B cell (primary cell): ENCODE measurements around the gene AMBRA1. TPM values are rescaled to one million over a fixed set of nuclear protein-coding genes. Genes with fewer than 3 reads are reported as not detected.

Source experiments
- ATAC-seq: fragments of 200-7000 bp; cut with Tn5 transposase; one replicate; pipeline ENCODE4 v1.10.0; 2021; ENCODE audit warnings: low read depth, mild to moderate bottlenecking, moderate number of reproducible peaks, moderate library complexity
- CTCF ChIA-PET: fragments of 350-600 bp; sonication (Branson Sonifier 250); formaldehyde crosslinking; loops from one replicate; lab custom pipeline; 2021; ENCODE audit warnings: antibody characterized with exemption, inconsistent platforms; lab: Charles Lee
- POLR2A ChIA-PET: fragments of 350-600 bp; sonication (Branson Sonifier 250); formaldehyde crosslinking; loops from one replicate; lab custom pipeline; 2021; ENCODE audit warnings: antibody characterized with exemption; lab: Charles Lee
- DNase-seq: peaks from one replicate; pipeline ENCODE4 v3.0.0; 2013
- H2AFZ ChIP-seq: 2 replicates; pipeline ENCODE4 v1.6.1; 2012; ENCODE audit warnings: mild to moderate bottlenecking, low read depth, low read length; ENCODE audit not compliant: insufficient read depth, poor library complexity, severe bottlenecking
- H3K27ac ChIP-seq, 2 donors: 1 replicate in 1 of 2; 2 replicates in 1 of 2; pipeline ENCODE4 v1.5.1; 2012 to 2013; ENCODE audit warnings: low read length in 2 of 2, mild to moderate bottlenecking in 2 of 2, moderate library complexity in 1 of 2
- H3K27me3 ChIP-seq, 4 experiments: fragments of 200-600 bp in 1 of 4; sonication (generic) in 1 of 4; replicated peaks in 1 of 4; 1 replicate in 2 of 4; 2 replicates in 2 of 4; pipeline versions ENCODE4 v1.6.1 to v1.7.0; 2013 to 2016; ENCODE audit warnings: low read length in 3 of 4, mild to moderate bottlenecking in 2 of 4, mixed read lengths in 1 of 4, moderate library complexity in 1 of 4; ENCODE audit not compliant: insufficient read depth in 4 of 4, control insufficient read depth in 3 of 4; ENCODE audit errors: control extremely low read depth in 1 of 4
- H3K36me3 ChIP-seq, 2 experiments: replicated peaks in 1 of 2; 1 replicate in 1 of 2; 2 replicates in 1 of 2; pipeline versions ENCODE4 v1.6.1 to v1.7.1; 2013; ENCODE audit warnings: low read length in 1 of 2; ENCODE audit not compliant: insufficient read depth in 2 of 2, control insufficient read depth in 1 of 2; ENCODE audit errors: control extremely low read depth in 1 of 2, extremely low read depth in 1 of 2
- H3K4me1 ChIP-seq, 2 donors: fragments of 200-600 bp in 1 of 2; sonication (generic) in 1 of 2; 1 replicate in 1 of 2; 2 replicates in 1 of 2; pipeline versions ENCODE4 v1.5.1 to v1.6.1; 2013 to 2017; ENCODE audit warnings: low read length in 2 of 2; ENCODE audit not compliant: control insufficient read depth in 2 of 2, insufficient read depth in 2 of 2
- H3K4me2 ChIP-seq: replicated peaks from 2 replicates; pipeline ENCODE3; 2012; ENCODE audit warnings: mild to moderate bottlenecking, low read depth, low read length; ENCODE audit not compliant: poor library complexity, severe bottlenecking
- H3K4me3 ChIP-seq, 5 experiments: fragments of 200-600 bp in 1 of 5; sonication (generic) in 1 of 5; 1 replicate in 3 of 5; 2 replicates in 2 of 5; pipeline versions ENCODE4 v1.5.1 to v1.7.0; 2011 to 2016; ENCODE audit warnings: low read length in 4 of 5, mild to moderate bottlenecking in 4 of 5, low read depth in 2 of 5, control low read depth in 1 of 5, moderate library complexity in 1 of 5; ENCODE audit not compliant: insufficient read depth in 1 of 5; ENCODE audit errors: control extremely low read depth in 1 of 5, extremely low read depth in 1 of 5
- H3K79me2 ChIP-seq: fragments of 200-600 bp; sonication (generic); one replicate; pipeline ENCODE4 v1.6.0; 2016; ENCODE audit warnings: low read length; ENCODE audit not compliant: control insufficient read depth, insufficient read depth
- H3K9ac ChIP-seq: fragments of 200-600 bp; sonication (generic); 2 replicates; pipeline ENCODE4 v1.6.1; 2017; ENCODE audit warnings: mild to moderate bottlenecking, low read length, moderate library complexity
- H3K9me3 ChIP-seq, 3 donors: one replicate each; pipeline versions ENCODE4 v1.6.1 to v1.7.1; 2013; ENCODE audit warnings: low read length in 2 of 3; ENCODE audit not compliant: control insufficient read depth in 2 of 3, insufficient read depth in 1 of 3; ENCODE audit errors: control extremely low read depth in 1 of 3
- H4K20me1 ChIP-seq: 2 replicates; pipeline ENCODE4 v1.6.0; 2012; ENCODE audit warnings: mild to moderate bottlenecking, low read length; ENCODE audit not compliant: insufficient read depth, control insufficient read depth, poor library complexity, severe bottlenecking
- H3K27ac Mint-ChIP-seq: one replicate; pipeline ENCODE4 v1.8.0; 2021; ENCODE audit warnings: mixed read lengths
- H3K27me3 Mint-ChIP-seq: one replicate; pipeline ENCODE4 v1.8.0; 2021; ENCODE audit warnings: mixed read lengths
- H3K4me1 Mint-ChIP-seq: one replicate; pipeline ENCODE4 v1.8.0; 2021; ENCODE audit warnings: mixed read lengths
- H3K4me3 Mint-ChIP-seq: one replicate; pipeline ENCODE4 v1.8.0; 2021; ENCODE audit warnings: mixed read lengths
- H3K9me3 Mint-ChIP-seq: one replicate; pipeline ENCODE4 v1.8.0; 2022; ENCODE audit warnings: mixed read lengths; ENCODE audit not compliant: insufficient read depth
- EZH2 ChIP-seq: IDR thresholded peaks from 2 replicates; pipeline ENCODE4 v1.6.1; 2012; ENCODE audit warnings: borderline replicate concordance, low read depth, mild to moderate bottlenecking, moderate library complexity, low read length; ENCODE audit not compliant: insufficient read depth, poor library complexity, severe bottlenecking
- WGBS: methylation state at CpG from one replicate; pipeline ENCODE4 v1.1.5; 2013; ENCODE audit warnings: missing lambda C conversion rate; ENCODE audit not compliant: insufficient coverage; 5-methylcytosine and 5-hydroxymethylcytosine counted together
- intact Hi-C: fragments of 100-400 bp; cut with micrococcal nuclease; formaldehyde crosslinking; loops from one replicate; pipeline ENCODE4 v1.10.0; 2022
- polyA plus RNA-seq: library from polyadenylated mRNA; depleted of rRNA; stranded (reverse); fragments of >200 nt; gene quantifications from 2 replicates; pipeline ENCODE4 v1.2.3, GENCODE V29; 2012
- total RNA-seq, 2 donors: library from RNA; stranded (reverse); fragments of 120-200 nt in 1 of 2; gene quantifications; 1 replicate in 1 of 2; 2 replicates in 1 of 2; pipeline versions ENCODE4 v1.2.3 to v1.2.4, GENCODE V29; 2013 to 2022
- TF ChIP-seq, protein P1 (sequence below): fragments of 200-600 bp; IDR thresholded peaks from one replicate; pipeline ENCODE4 v1.8.0; 2022; ENCODE audit warnings: antibody characterized with exemption, mild to moderate bottlenecking

AMBRA1 gene
- total and polyA plus RNA-seq, 2 donors (not counting 1 experiment from before 2014, with no cell fraction given), result 13.8 to 36.1 TPM

DNA sequence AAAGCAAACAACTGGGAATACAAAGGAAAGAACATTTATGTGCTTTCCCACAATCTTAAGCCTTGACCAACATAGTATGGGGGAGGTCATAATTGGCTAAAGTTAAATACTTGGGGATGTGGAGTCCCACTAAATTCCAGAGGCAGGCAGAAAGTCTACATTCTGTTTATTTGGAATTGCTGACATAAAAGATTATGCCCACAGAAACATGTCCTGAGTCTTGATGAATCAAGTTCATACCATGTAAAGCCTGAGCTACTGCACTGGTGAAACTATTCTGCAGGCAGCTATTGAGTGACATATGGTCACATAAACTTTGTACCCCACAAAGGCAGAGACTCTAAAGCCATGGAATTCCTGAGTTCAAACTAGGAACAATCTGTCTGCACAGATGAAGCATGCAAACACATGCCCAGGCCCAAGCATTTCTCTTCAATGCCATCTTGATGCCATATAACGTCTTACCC, 132.3 kb downstream of the AMBRA1 start:
- H3K4me3 ChIP-seq, result no peak overlapping the region
- H3K4me2 ChIP-seq, result no peak overlapping the region
- no peak for TF ChIP-seq EZH2
- TF ChIP-seq, protein P1, sequence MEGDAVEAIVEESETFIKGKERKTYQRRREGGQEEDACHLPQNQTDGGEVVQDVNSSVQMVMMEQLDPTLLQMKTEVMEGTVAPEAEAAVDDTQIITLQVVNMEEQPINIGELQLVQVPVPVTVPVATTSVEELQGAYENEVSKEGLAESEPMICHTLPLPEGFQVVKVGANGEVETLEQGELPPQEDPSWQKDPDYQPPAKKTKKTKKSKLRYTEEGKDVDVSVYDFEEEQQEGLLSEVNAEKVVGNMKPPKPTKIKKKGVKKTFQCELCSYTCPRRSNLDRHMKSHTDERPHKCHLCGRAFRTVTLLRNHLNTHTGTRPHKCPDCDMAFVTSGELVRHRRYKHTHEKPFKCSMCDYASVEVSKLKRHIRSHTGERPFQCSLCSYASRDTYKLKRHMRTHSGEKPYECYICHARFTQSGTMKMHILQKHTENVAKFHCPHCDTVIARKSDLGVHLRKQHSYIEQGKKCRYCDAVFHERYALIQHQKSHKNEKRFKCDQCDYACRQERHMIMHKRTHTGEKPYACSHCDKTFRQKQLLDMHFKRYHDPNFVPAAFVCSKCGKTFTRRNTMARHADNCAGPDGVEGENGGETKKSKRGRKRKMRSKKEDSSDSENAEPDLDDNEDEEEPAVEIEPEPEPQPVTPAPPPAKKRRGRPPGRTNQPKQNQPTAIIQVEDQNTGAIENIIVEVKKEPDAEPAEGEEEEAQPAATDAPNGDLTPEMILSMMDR, result no peak
- peaks cover 6% of the 10 kb centered on the region for H4K20me1 ChIP-seq
- no peaks in the 10 kb centered on the region for H3K9me3 ChIP-seq
- DNase-seq (no peak), ATAC-seq (no peak)
- WGBS, result no CpG with 5 or more reads among the region's 1 CpG
- peaks cover 2 to 5% of the 10 kb centered on the region in 2 experiments for H3K36me3 ChIP-seq
- H3K4me1 Mint-ChIP-seq, result no peaks in the 10 kb centered on the region
- no peaks in the 10 kb centered on the region for H3K9me3 Mint-ChIP-seq
- H3K27ac ChIP-seq, result no peak overlapping the region
- no peak overlapping the region for H3K9ac ChIP-seq
- no peak overlapping the region for H3K4me3 Mint-ChIP-seq
- H2AFZ ChIP-seq, result no peak overlapping the region
- intact Hi-C loops, result no loop called here
- no peak overlapping the region for H3K27ac Mint-ChIP-seq
- H3K4me1 ChIP-seq, result no peaks in the 10 kb centered on the region
- H3K27me3 Mint-ChIP-seq, result no peaks in the 10 kb centered on the region
- ChIA-PET POLR2A (no interaction called here), CTCF (no interaction called here)
- no peaks in the 10 kb centered on the region for H3K27me3 ChIP-seq
- H3K79me2 ChIP-seq, result peaks cover 7% of the 10 kb centered on the region

DNA sequence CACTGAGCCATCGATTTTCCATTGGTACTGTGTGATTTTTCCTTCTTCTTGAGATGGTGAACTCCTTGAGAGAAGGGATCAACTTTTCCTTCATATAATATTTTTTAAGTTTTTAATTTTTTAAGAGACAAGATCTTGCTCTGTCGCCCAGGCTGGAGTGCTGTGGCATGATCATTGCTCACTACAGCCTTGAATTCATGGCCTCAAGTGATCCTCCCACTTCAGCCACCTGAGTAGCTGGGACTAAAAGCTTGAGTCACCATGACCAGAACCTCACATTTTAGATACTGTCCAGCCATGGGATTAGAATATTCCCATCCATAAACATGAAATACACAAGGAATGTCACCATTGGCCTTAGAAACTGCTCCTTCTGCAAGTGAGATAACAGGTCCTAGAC, 135.3 kb downstream of the AMBRA1 start:
- H3K27ac Mint-ChIP-seq, result no peak overlapping the region
- ChIA-PET CTCF (no interaction called here), POLR2A (no interaction called here)

More for the DNA sequence above, 135.3 kb downstream of the AMBRA1 start:
- DNase-seq (no peak), ATAC-seq (no peak)
- intact Hi-C loops, result no loop called here
- WGBS, result no CpG with 5 or more reads among the region's 2 CpGs
- Histone ChIP-seq H3K9me3 (no peaks in the 10 kb centered on the region), H3K27ac (no peak overlapping the region), H3K4me3 (no peak overlapping the region), H3K9ac (no peak overlapping the region), H3K36me3 (peaks cover 5 to 7% of the 10 kb centered on the region in 2 experiments), H3K27me3 (no peaks in the 10 kb centered on the region), H3K4me2 (no peak overlapping the region), H2AFZ (no peak overlapping the region), H4K20me1 (peaks cover 13% of the 10 kb centered on the region), H3K4me1 (no peaks in the 10 kb centered on the region), H3K79me2 (peaks cover 5% of the 10 kb centered on the region)
- Mint-ChIP-seq H3K4me1 (no peaks in the 10 kb centered on the region), H3K4me3 (no peak overlapping the region), H3K27me3 (no peaks in the 10 kb centered on the region), H3K9me3 (no peaks in the 10 kb centered on the region)
- TF ChIP-seq, protein P1, result no peak
- TF ChIP-seq EZH2, result no peak
